DND-41 (cell line): Measurements from ENCODE around the gene SRGN.

Source experiments
- ATAC-seq: fragments of 200-7000 bp; cut with Tn5 transposase; 3 replicates; pipeline ENCODE4 v1.9.1; 2021; ENCODE audit warnings: low read depth; ENCODE audit not compliant: insufficient read depth
- DNase-seq: peaks from one replicate; pipeline ENCODE4 v3.0.0-alpha.2; 2020
- H2AFZ ChIP-seq: 2 replicates; pipeline ENCODE4 v1.6.0; 2012; ENCODE audit warnings: low read depth, low read length
- H3K27ac ChIP-seq: 2 replicates; pipeline ENCODE4 v1.5.1; 2012; ENCODE audit warnings: low read length, inconsistent platforms
- H3K27me3 ChIP-seq: fragments of 200-600 bp; sonication (generic); 2 replicates; pipeline ENCODE4 v1.6.0; 2012; ENCODE audit warnings: low read length, mild to moderate bottlenecking, inconsistent platforms; ENCODE audit not compliant: insufficient read depth, poor library complexity
- H3K36me3 ChIP-seq: 2 replicates; pipeline ENCODE4 v1.5.1; 2012; ENCODE audit warnings: low read length, inconsistent platforms; ENCODE audit not compliant: insufficient read depth
- H3K4me1 ChIP-seq: 2 replicates; pipeline ENCODE4 v1.5.1; 2012; ENCODE audit warnings: mild to moderate bottlenecking, low read length; ENCODE audit not compliant: insufficient read depth
- H3K4me2 ChIP-seq: 2 replicates; pipeline ENCODE4 v1.6.0; 2012; ENCODE audit warnings: mild to moderate bottlenecking, moderate library complexity, low read length, inconsistent platforms; ENCODE audit not compliant: insufficient read depth
- H3K4me3 ChIP-seq, 2 experiments: fragments of 200-600 bp in 1 of 2; shearing (Covaris generic) in 1 of 2; 2 replicates each; pipeline ENCODE4 v1.5.1; 2012 to 2016; ENCODE audit warnings: inconsistent platforms in 2 of 2, low read length in 2 of 2, mild to moderate bottlenecking in 2 of 2, low read depth in 1 of 2, moderate library complexity in 1 of 2
- H3K79me2 ChIP-seq: 2 replicates; pipeline ENCODE4 v1.6.0; 2012; ENCODE audit warnings: low read length, inconsistent platforms; ENCODE audit not compliant: insufficient read depth
- H3K9ac ChIP-seq: 2 replicates; pipeline ENCODE4 v1.6.0; 2012; ENCODE audit warnings: low read depth, mild to moderate bottlenecking, inconsistent platforms, low read length, moderate library complexity
- H3K9me3 ChIP-seq: 2 replicates; pipeline ENCODE4 v1.5.1; 2012; ENCODE audit warnings: low read length, moderate library complexity, mild to moderate bottlenecking, inconsistent platforms; ENCODE audit not compliant: insufficient read depth, severe bottlenecking
- H4K20me1 ChIP-seq: 2 replicates; pipeline ENCODE4 v1.6.0; 2012; ENCODE audit warnings: low read length; ENCODE audit not compliant: insufficient read depth
- CTCF ChIP-seq: IDR thresholded peaks from 2 replicates; pipeline ENCODE4 v1.5.1; 2012; ENCODE audit warnings: borderline replicate concordance, low read length, moderate library complexity, mild to moderate bottlenecking; ENCODE audit not compliant: poor library complexity, severe bottlenecking; ENCODE audit errors: extremely low read depth
- EZH2 ChIP-seq: IDR thresholded peaks from 3 replicates; pipeline ENCODE4 v1.6.1; 2012; ENCODE audit warnings: borderline replicate concordance, low read depth, mild to moderate bottlenecking, moderate library complexity, low read length, inconsistent platforms; ENCODE audit not compliant: severe bottlenecking

Gene SRGN

GRCh38 chr10:69142983-69143382 is 55.1 kb downstream of the SRGN start:
- H3K9ac ChIP-seq = no peak overlapping the region
- H3K36me3 ChIP-seq = peaks cover 5% of the 10 kb centered on the region; the same call in 1 of the 2 replicates
- no peaks in the 10 kb centered on the region for H3K27me3 ChIP-seq
- H3K27ac ChIP-seq = no peak overlapping the region
- H3K9me3 ChIP-seq = no peaks in the 10 kb centered on the region
- DNase-seq (no peak), ATAC-seq (no peak)
- no peak overlapping the region for H3K4me2 ChIP-seq
- no peak overlapping the region for H2AFZ ChIP-seq
- peaks cover 21% of the 10 kb centered on the region; the same call in 1 of the 2 replicates for H4K20me1 ChIP-seq
- H3K4me3 ChIP-seq = no peak overlapping the region
- TF ChIP-seq EZH2 (no peak), CTCF (no peak)
- peaks cover 88% of the 10 kb centered on the region for H3K79me2 ChIP-seq
- H3K4me1 ChIP-seq = no peaks in the 10 kb centered on the region

GRCh38 chr10:69145329-69145728 is 57.4 kb downstream of the SRGN start:
- H3K36me3 ChIP-seq = peaks cover 5% of the 10 kb centered on the region; the same call in 1 of the 2 replicates
- no peak overlapping the region for H3K9ac ChIP-seq
- peaks cover 21% of the 10 kb centered on the region; the same call in 1 of the 2 replicates for H4K20me1 ChIP-seq
- H3K27ac ChIP-seq = no peak overlapping the region
- no peak overlapping the region for H2AFZ ChIP-seq
- ATAC-seq = no peak
- TF ChIP-seq CTCF (no peak), EZH2 (no peak)
- no peak overlapping the region for H3K4me3 ChIP-seq
- H3K4me2 ChIP-seq = no peak overlapping the region
- no peaks in the 10 kb centered on the region for H3K27me3 ChIP-seq
- H3K4me1 ChIP-seq = no peaks in the 10 kb centered on the region
- DNase-seq = no peak
- peaks cover 90% of the 10 kb centered on the region for H3K79me2 ChIP-seq
- no peaks in the 10 kb centered on the region for H3K9me3 ChIP-seq

GRCh38 chr10:69145864-69146263 is 58.0 kb downstream of the SRGN start:
- Histone ChIP-seq H4K20me1 (peaks cover 16% of the 10 kb centered on the region; the same call in 1 of the 2 replicates), H3K79me2 (peaks cover 85% of the 10 kb centered on the region), H3K4me1 (no peaks in the 10 kb centered on the region), H3K9me3 (no peaks in the 10 kb centered on the region), H3K27me3 (no peaks in the 10 kb centered on the region), H2AFZ (no peak overlapping the region), H3K4me2 (no peak overlapping the region), H3K9ac (no peak overlapping the region), H3K27ac (no peak overlapping the region), H3K4me3 (no peak overlapping the region), H3K36me3 (peaks cover 5% of the 10 kb centered on the region; the same call in 1 of the 2 replicates)
- no peak for ATAC-seq
- no peak for DNase-seq
- no peak for TF ChIP-seq EZH2
- TF ChIP-seq CTCF = no peak
